ENCODE results near the gene SMC4.

DNA sequence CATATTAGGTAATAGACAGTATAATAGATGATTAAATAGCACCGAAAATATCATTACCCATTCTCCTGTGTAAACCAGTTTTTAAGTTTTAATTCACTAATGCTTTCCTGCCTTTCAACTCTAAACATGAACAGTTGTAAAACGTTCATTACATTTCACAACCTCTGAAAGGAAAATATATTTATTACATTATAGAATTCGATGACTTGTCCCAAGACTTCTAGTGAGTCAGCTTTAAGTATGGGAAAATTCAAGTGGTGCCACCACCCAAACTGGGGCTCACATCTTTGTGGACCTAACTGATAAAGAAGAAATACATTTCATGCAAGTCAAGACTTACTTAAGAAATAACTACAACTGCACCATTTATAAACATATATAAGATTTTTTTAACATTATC, 48.1 kb downstream of the SMC4 start:
- TF ChIP-seq POLR2AphosphoS5 (IDR thresholded peaks at IDR 0.05; ENCODE audit: low read depth, low read length) = no peak
- TF ChIP-seq, protein P1, sequence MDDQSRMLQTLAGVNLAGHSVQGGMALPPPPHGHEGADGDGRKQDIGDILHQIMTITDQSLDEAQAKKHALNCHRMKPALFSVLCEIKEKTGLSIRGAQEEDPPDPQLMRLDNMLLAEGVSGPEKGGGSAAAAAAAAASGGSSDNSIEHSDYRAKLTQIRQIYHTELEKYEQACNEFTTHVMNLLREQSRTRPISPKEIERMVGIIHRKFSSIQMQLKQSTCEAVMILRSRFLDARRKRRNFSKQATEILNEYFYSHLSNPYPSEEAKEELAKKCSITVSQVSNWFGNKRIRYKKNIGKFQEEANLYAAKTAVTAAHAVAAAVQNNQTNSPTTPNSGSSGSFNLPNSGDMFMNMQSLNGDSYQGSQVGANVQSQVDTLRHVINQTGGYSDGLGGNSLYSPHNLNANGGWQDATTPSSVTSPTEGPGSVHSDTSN (IDR thresholded peaks at IDR 0.05) = no peak
- TF ChIP-seq, protein P2, sequence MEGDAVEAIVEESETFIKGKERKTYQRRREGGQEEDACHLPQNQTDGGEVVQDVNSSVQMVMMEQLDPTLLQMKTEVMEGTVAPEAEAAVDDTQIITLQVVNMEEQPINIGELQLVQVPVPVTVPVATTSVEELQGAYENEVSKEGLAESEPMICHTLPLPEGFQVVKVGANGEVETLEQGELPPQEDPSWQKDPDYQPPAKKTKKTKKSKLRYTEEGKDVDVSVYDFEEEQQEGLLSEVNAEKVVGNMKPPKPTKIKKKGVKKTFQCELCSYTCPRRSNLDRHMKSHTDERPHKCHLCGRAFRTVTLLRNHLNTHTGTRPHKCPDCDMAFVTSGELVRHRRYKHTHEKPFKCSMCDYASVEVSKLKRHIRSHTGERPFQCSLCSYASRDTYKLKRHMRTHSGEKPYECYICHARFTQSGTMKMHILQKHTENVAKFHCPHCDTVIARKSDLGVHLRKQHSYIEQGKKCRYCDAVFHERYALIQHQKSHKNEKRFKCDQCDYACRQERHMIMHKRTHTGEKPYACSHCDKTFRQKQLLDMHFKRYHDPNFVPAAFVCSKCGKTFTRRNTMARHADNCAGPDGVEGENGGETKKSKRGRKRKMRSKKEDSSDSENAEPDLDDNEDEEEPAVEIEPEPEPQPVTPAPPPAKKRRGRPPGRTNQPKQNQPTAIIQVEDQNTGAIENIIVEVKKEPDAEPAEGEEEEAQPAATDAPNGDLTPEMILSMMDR (IDR thresholded peaks at IDR 0.05) = no peak

Data from SK-N-SH (cell line).